Measurements from ENCODE around the gene C4orf50. TPM values are rescaled to one million over a fixed set of nuclear protein-coding genes. Genes with fewer than 3 reads are reported as not detected.

Gene C4orf50
- total and polyA plus RNA-seq, 10 of the 15 experiments (the other 5 are each of a cell fraction or from before 2014, with no cell fraction given), result 0.04 to 0.09 (median 0.05) TPM; not detected in 3

DNA sequence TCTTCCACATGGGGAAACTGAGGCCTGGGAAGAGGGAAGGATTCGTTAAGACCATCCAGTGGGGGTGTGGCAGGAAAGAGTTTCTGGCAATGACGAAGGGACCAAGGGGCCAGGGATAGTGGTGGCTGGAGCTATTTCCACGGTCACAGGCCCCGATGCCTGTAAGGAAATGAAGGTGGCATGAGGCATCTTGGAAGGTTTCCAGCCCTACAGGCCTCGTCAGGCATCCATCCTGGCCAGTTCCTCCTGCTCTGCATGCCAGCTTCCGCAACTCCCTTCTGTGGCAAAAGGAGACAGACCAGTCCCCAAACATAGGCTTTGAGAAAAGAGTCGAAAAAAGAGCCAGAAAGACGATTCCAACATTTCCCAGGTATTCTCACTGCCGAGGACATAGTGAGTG, 9.2 kb upstream of the C4orf50 start:
- CTCF ChIA-PET, result interaction anchor here (0.7 to 1.3 kb wide), 2 partner anchors 13 to 58 kb away, joined by 3 to 5 read pairs; no protein-coding TSS in a partner anchor
- WGBS (ENCODE audit: insufficient coverage, insufficient replicate concordance, low lambda C conversion rate, missing lambda C conversion rate), result 31% methylated on average over 9 of the region's 9 CpGs
- in situ Hi-C loops (cut with MboI), result no loop called here
- intact Hi-C loops (cut with micrococcal nuclease; ENCODE audit: unreplicated experiment), result no loop called here
- TF ChIP-seq RFX5 (IDR thresholded peaks at IDR 0.05; ENCODE audit: low read depth, low read length), result no peak
- no peak for TF ChIP-seq CEBPB (IDR thresholded peaks at IDR 0.05; ENCODE audit: borderline replicate concordance in 1 of 2, low read depth in 2 of 2, low read length in 2 of 2)
- TF ChIP-seq, protein P1, sequence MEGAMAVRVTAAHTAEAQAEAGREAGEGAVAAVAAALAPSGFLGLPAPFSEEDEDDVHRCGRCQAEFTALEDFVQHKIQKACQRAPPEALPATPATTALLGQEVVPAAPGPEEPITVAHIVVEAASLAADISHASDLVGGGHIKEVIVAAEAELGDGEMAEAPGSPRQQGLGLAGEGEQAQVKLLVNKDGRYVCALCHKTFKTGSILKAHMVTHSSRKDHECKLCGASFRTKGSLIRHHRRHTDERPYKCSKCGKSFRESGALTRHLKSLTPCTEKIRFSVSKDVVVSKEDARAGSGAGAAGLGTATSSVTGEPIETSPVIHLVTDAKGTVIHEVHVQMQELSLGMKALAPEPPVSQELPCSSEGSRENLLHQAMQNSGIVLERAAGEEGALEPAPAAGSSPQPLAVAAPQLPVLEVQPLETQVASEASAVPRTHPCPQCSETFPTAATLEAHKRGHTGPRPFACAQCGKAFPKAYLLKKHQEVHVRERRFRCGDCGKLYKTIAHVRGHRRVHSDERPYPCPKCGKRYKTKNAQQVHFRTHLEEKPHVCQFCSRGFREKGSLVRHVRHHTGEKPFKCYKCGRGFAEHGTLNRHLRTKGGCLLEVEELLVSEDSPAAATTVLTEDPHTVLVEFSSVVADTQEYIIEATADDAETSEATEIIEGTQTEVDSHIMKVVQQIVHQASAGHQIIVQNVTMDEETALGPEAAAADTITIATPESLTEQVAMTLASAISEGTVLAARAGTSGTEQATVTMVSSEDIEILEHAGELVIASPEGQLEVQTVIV (IDR thresholded peaks at IDR 0.05; ENCODE audit: borderline replicate concordance, partially characterized antibody), result no peak
- no peak for TF ChIP-seq CBFB (IDR thresholded peaks at IDR 0.05; ENCODE audit: low read depth)
- TF ChIP-seq SPI1 (IDR thresholded peaks at IDR 0.05; ENCODE audit: borderline replicate concordance, insufficient read depth, low read depth, low read length), result no peak
- TF ChIP-seq IKZF2 (IDR thresholded peaks at IDR 0.05), result no peak
- TF ChIP-seq, protein P2, sequence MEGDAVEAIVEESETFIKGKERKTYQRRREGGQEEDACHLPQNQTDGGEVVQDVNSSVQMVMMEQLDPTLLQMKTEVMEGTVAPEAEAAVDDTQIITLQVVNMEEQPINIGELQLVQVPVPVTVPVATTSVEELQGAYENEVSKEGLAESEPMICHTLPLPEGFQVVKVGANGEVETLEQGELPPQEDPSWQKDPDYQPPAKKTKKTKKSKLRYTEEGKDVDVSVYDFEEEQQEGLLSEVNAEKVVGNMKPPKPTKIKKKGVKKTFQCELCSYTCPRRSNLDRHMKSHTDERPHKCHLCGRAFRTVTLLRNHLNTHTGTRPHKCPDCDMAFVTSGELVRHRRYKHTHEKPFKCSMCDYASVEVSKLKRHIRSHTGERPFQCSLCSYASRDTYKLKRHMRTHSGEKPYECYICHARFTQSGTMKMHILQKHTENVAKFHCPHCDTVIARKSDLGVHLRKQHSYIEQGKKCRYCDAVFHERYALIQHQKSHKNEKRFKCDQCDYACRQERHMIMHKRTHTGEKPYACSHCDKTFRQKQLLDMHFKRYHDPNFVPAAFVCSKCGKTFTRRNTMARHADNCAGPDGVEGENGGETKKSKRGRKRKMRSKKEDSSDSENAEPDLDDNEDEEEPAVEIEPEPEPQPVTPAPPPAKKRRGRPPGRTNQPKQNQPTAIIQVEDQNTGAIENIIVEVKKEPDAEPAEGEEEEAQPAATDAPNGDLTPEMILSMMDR (IDR thresholded peaks at IDR 0.05 in 2 of 3, conservative IDR thresholded peaks at IDR 0.05 in 1 of 3; ENCODE audit: control insufficient read depth in 2 of 3, extremely low read depth in 1 of 3, insufficient read depth in 1 of 3, low read depth in 3 of 3, low read length in 3 of 3), result no peak
- TF ChIP-seq, protein P3, sequence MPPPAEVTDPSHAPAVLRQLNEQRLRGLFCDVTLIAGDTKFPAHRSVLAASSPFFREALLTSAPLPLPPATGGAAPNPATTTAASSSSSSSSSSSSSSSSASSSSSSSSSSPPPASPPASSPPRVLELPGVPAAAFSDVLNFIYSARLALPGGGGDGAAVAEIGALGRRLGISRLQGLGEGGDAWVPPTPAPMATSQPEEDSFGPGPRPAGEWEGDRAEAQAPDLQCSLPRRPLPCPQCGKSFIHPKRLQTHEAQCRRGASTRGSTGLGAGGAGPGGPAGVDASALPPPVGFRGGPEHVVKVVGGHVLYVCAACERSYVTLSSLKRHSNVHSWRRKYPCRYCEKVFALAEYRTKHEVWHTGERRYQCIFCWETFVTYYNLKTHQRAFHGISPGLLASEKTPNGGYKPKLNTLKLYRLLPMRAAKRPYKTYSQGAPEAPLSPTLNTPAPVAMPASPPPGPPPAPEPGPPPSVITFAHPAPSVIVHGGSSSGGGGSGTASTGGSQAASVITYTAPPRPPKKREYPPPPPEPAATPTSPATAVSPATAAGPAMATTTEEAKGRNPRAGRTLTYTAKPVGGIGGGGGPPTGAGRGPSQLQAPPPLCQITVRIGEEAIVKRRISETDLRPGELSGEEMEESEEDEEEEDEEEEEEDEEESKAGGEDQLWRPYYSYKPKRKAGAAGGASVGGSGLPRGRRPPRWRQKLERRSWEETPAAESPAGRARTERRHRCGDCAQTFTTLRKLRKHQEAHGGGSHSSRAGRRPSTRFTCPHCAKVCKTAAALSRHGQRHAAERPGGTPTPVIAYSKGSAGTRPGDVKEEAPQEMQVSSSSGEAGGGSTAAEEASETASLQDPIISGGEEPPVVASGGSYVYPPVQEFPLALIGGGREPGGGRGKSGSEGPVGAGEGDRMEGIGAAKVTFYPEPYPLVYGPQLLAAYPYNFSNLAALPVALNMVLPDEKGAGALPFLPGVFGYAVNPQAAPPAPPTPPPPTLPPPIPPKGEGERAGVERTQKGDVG (CRISPR knock-in tag; IDR thresholded peaks at IDR 0.05), result no peak
- TF ChIP-seq, protein P4, sequence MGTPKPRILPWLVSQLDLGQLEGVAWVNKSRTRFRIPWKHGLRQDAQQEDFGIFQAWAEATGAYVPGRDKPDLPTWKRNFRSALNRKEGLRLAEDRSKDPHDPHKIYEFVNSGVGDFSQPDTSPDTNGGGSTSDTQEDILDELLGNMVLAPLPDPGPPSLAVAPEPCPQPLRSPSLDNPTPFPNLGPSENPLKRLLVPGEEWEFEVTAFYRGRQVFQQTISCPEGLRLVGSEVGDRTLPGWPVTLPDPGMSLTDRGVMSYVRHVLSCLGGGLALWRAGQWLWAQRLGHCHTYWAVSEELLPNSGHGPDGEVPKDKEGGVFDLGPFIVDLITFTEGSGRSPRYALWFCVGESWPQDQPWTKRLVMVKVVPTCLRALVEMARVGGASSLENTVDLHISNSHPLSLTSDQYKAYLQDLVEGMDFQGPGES (IDR thresholded peaks at IDR 0.05), result no peak
- no peak for TF ChIP-seq RBBP5 (conservative IDR thresholded peaks at IDR 0.05)
- Histone ChIP-seq H3K4me2 (ENCODE audit: control insufficient read depth, insufficient read depth) (no peak overlapping the region), H3K27me3 (replicated peaks in 1 of 2; ENCODE audit: control insufficient read depth in 2 of 2, insufficient read depth in 2 of 2, low read length in 1 of 2) (no peaks in the 10 kb centered on the region; a peak in 2 of 4 replicates), H2AFZ (ENCODE audit: control insufficient read depth, low read depth, low read length) (no peak overlapping the region), H3K4me3 (no peak overlapping the region), H3K27ac (ENCODE audit: control insufficient read depth, insufficient read depth) (no peak overlapping the region), H3K9ac (ENCODE audit: control insufficient read depth, insufficient read depth, low read length) (no peak overlapping the region), H3K4me1 (ENCODE audit: control insufficient read depth, insufficient read depth, low read length) (no peaks in the 10 kb centered on the region), H3K79me2 (ENCODE audit: control insufficient read depth, insufficient read depth, low read length) (no peaks in the 10 kb centered on the region), H3K9me3 (replicated peaks; ENCODE audit: control insufficient read depth, insufficient read depth, low read length) (no peaks in the 10 kb centered on the region), H3K36me3 (ENCODE audit: control insufficient read depth in 2 of 2, insufficient read depth in 2 of 2, low read length in 1 of 2) (no peaks in the 10 kb centered on the region), H4K20me1 (ENCODE audit: control insufficient read depth, insufficient read depth) (no peaks in the 10 kb centered on the region)
- DNase-seq (ENCODE audit: low read depth, low spot score), result no peak
- RAD21 ChIA-PET (ENCODE audit: unreplicated experiment), result no interaction called here
- BruUV-seq (replicated peaks), result no TSS peak
- POLR2A ChIA-PET, result no interaction called here
- SMC1A ChIA-PET (ENCODE audit: uncharacterized antibody, unreplicated experiment), result no interaction called here
- FAIRE-seq, result no peak
- ATAC-seq, result no peak

Measured in GM12878 (cell line).